Measurements from ENCODE around the gene ARX.

Gene ARX

GRCh38 chrX:24996096-24996709 lies 19.6 kb downstream of the ARX start:
- no peak for FAIRE-seq

DNA sequence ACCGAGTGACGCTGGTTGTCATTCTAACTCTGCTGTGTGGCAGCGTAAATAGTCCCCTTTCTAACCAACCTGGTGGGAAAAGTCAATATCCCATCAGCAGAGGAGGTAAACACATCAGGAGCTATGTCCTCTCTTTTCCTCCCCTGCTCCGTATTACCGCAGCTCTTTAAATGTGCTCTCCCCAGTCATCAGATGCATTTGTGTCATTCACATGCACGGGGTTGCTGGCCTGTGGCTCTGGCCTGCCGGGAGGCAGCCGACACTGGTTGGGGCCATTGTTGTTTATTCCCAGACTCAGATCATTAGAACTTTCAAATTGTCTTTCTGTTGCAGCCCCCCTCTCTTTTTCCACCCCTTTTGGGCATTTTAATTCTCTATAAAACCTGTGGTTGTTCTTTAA lies 21.9 kb downstream of the ARX start:
- FAIRE-seq: no peak

DNA sequence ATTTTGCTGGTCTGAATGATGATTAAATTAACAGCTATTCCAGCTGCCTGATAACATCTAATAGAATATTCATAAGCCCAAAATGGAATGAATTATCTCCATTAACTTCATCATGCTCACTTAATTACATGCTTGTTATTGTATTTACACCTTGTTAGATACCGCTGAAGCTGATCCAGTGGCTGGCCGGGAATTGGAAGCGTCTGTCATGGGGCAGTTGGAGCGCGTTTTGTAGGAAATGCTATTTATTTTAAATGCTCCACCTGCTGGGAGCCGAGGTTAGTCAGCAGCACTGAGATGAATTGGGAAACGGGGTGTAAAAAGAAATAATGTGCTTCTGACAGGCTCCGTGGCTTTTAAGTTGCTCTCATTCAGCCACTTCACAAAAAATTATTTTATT lies 25.2 kb downstream of the ARX start:
- no peak for FAIRE-seq

DNA sequence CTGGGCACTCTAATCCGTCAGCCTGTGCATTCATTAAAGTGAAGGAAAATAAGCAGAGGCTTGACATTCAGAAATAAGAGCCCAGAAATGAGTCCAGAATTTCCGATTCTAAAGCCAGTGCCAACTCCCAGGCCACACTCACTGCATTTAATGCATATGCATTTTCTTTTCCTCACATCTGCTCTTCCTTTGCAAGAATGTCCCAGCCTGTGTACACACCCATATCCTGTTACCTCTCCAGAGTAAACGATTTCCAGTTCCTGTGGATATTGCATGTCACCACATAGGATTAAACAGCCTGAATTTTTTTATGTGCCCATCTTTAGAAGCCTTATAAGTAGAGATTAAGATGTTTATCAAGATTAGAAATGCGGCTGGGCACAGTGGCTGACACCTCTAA lies 27.5 kb downstream of the ARX start:
- no peak for FAIRE-seq

DNA sequence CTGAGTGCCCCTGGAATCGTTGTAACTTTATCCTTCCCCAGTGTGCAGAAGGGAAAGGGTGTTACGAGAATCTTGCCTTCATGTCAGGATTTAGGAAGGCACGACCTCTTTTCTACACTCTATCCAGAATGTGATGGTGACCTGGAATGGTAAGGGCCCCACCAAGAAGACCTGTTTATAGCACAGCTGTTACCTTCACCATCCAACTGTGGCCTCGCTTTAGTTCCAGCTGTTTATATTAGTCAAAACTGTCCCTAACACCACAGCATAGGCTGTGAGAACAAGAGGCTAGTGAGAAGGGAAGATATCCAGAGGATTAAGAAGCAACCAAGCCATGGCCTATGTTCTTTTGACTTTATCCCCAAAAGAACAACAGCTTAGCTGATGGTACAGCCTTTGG lies 28.0 kb downstream of the ARX start:
- FAIRE-seq: no peak

GRCh38 chrX:24985120-24985519 lies 30.6 kb downstream of the ARX start:
- FAIRE-seq: no peak

- no peak for FAIRE-seq
Measured at GRCh38 chrX:24983931-24984330, 31.8 kb downstream of the ARX start.

DNA sequence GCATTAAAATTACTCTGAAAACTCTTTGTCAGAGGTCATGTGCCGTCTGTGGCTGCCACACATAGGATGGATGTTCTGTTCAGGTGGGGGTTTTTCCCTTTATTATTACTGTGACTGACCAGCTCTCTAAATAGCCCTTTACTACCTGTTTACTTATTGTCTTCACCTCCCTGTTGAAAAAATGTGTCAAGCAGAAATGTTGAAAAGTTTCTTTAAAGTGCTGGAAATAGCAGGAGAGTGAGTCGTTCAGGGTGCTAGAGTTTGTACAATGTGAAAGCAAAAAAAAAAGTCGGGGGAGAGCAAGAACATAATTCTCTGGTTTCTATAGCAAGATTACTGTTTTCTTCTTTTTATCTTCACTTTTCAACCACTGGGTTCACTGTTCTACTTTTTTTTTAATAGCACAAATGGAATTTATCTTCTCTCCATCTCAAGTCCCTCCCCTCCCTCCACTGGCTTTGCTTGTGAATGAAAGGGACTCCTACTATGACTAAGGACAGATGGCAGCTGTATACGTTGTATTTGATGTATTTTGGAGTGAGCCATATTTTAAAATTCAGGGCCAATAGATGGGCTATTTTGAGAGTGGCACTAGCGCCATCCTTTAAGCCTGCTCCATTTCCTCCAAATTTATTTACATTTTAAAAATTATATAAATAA lies 33.3 kb downstream of the ARX start:
- FAIRE-seq: no peak

DNA sequence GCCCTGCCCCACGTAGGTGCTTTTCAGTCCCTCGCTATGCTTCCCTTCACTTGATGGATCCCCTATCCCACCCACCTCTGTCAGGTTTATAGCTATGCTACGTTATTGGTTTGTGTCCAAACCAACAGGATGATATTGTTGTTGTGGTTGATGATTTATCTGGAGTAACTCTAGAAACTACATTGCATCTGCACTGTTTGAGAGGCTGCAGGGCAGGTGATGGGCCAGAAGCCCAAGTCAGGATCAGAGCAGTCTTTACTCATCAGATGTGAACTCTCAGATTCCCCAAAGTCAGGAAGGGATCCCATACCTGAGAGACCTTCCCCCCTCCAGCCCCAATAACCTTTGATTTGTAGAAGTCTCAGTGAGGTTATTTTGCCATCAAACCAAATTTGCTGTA lies 34.7 kb downstream of the ARX start:
- no peak for FAIRE-seq

- no peak for FAIRE-seq
Measured at GRCh38 chrX:24979081-24979480, 36.7 kb downstream of the ARX start.

DNA sequence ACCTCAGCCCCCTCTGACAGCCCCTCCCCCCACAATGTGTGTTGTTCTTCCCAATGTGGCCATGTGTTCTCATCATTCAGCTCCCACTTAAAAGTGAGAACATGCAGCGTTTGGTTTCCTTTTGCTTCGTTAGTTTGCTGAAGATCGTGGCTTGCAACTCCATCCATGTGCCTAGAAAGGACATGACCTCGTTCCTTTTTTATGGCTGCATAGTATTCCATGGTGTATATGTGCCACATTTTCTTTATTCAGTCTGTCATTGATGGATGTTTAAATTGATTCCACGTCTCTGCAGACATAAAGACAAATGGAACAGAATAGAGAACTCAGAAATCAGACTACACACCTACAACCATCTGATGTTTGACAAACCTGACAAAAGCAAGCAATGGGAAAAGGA lies 46.0 kb downstream of the ARX start:
- FAIRE-seq: no peak

DNA sequence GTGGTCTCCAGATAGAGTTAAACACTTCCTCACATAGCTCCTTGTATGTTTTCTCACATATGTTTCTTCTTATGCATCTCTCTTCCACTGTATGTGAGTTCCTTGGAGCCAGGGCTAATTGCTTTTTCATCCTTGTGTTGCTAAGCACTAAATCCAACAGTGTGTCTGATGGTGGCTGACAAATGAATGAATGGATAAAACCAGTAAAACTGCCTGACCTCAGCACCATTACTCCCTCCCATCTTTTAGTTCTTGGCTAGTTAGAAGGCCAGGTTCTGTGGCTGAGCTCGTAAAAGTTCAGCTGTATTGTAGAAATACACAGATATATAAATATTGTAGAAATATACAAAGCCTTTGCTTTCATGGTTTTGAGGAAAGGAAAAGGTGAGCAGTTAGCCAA lies 50.4 kb downstream of the ARX start:
- no peak for FAIRE-seq

- FAIRE-seq: no peak
Measured at GRCh38 chrX:24963823-24964222, 51.9 kb downstream of the ARX start.

- no peak for FAIRE-seq
Measured at GRCh38 chrX:24961809-24962208, 54.0 kb downstream of the ARX start.

DNA sequence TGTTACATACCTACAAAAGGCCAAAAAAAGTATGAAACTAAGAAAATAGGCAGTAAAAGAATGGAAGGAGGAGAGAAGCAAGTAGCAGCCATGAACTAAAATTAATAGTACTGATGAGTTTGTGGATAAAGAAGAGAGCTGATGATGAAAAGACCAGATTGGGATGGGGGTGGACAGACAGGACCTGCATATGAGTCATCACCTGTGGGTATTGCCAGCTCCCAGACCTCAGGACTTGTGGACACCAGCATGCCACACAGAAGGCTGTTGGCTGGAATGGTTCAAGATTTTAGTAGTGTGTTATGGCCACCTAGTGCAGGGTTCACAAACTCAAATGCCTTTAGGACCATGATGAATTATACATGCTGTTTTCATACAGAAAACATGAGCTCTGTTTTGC lies 58.9 kb downstream of the ARX start:
- FAIRE-seq: no peak

- no peak for FAIRE-seq
Measured at GRCh38 chrX:24955372-24955930, 60.3 kb downstream of the ARX start.

- no peak for FAIRE-seq
Measured at GRCh38 chrX:24954732-24955131, 61.0 kb downstream of the ARX start.

Data from endometrium (tissue), 2 donors.